HepG2 (cell line): Measurements from ENCODE around the gene CXXC5. TPM values are rescaled to one million over a fixed set of nuclear protein-coding genes. Genes with fewer than 3 reads are reported as not detected.
A peak's percentile ranks its signal among the peaks of the same experiment; 100 is the strongest.

Source experiments
- ATAC-seq: fragments of 200-7000 bp; cut with Tn5 transposase; 3 replicates; pipeline ENCODE4 v1.9.1; 2020; ENCODE audit warnings: mild to moderate bottlenecking, moderate library complexity
- BruUV-seq: library from RNA; stranded (reverse); fragments of 400-500 nt; replicated peaks from 2 replicates; lab custom pipeline; 2021; lab: Mats Ljungman, UMichigan
- CTCF ChIA-PET: fragments of 300-600 bp; formaldehyde crosslinking; extraction: SDS; loops from one replicate; lab custom pipeline; 2021; ENCODE audit warnings: low total read pairs, inconsistent platforms, low intra/inter-chr PET ratio; lab: Yijun Ruan, JAX
- POLR2A ChIA-PET: fragments of 350-600 bp; sonication (Branson Sonifier 250); formaldehyde crosslinking; loops from one replicate; lab custom pipeline; 2020; ENCODE audit warnings: antibody characterized with exemption, inconsistent platforms; lab: Yijun Ruan, JAX
- DNase-seq: peaks from one replicate; pipeline ENCODE4 v3.0.0-alpha.2; 2015; ENCODE audit warnings: low spot score
- FAIRE-seq: peaks from 3 replicates; lab custom pipeline; 2011; peaks lifted over from hg19 to GRCh38; lab: Jason Lieb, UNC
- H2AFZ ChIP-seq: one replicate; pipeline ENCODE4 v1.6.1; 2011; ENCODE audit warnings: low read length, inconsistent platforms
- H3K27ac ChIP-seq: fragments of 300-600 bp; 3 replicates; pipeline ENCODE4 v1.8.0; 2011; ENCODE audit warnings: mixed run types, mild to moderate bottlenecking, mixed read lengths, low read length, inconsistent platforms; ENCODE audit not compliant: insufficient read depth; ENCODE audit errors: extremely low read length
- H3K27me3 ChIP-seq, 2 experiments: fragments of 200-600 bp in 1 of 2; 2 replicates in 1 of 2; 3 replicates in 1 of 2; pipeline versions ENCODE4 v1.6.0 to v1.8.0; 2011; ENCODE audit warnings: low read length in 2 of 2, mild to moderate bottlenecking in 2 of 2, moderate library complexity in 2 of 2, inconsistent platforms in 1 of 2; ENCODE audit not compliant: insufficient read depth in 2 of 2, control insufficient read depth in 1 of 2
- H3K36me3 ChIP-seq, 2 experiments: fragments of 200-600 bp in 1 of 2; replicated peaks in 1 of 2; 2 replicates in 1 of 2; 3 replicates in 1 of 2; pipeline versions ENCODE4 v1.5.1 to v1.8.0; 2011; ENCODE audit warnings: low read length in 2 of 2, inconsistent platforms in 1 of 2; ENCODE audit not compliant: insufficient read depth in 2 of 2, control insufficient read depth in 1 of 2
- H3K4me1 ChIP-seq: 2 replicates; pipeline ENCODE4 v1.5.1; 2012; ENCODE audit warnings: low read length, inconsistent platforms; ENCODE audit not compliant: insufficient read depth
- H3K4me2 ChIP-seq: 2 replicates; pipeline ENCODE4 v1.6.0; 2011; ENCODE audit warnings: low read depth, low read length, inconsistent platforms
- H3K4me3 ChIP-seq, 3 experiments: fragments of 200-600 bp in 1 of 3; sonication (generic), shearing (Covaris generic) in 1 of 3; replicated peaks in 1 of 3; 2 replicates each; pipeline ENCODE4 v1.5.1; 2011 to 2016; ENCODE audit warnings: low read length in 3 of 3, inconsistent platforms in 2 of 3, low read depth in 2 of 3, mild to moderate bottlenecking in 2 of 3, control low read depth in 1 of 3, mixed read lengths in 1 of 3; ENCODE audit not compliant: insufficient read depth in 1 of 3
- H3K79me2 ChIP-seq: one replicate; pipeline ENCODE4 v1.6.1; 2011; ENCODE audit warnings: low read length, inconsistent platforms; ENCODE audit not compliant: insufficient read depth
- H3K9ac ChIP-seq: 2 replicates; pipeline ENCODE4 v1.6.0; 2011; ENCODE audit warnings: mild to moderate bottlenecking, low read depth, low read length, inconsistent platforms; ENCODE audit not compliant: insufficient read depth
- H3K9me3 ChIP-seq: 2 replicates; pipeline ENCODE4 v1.5.1; 2012; ENCODE audit warnings: mild to moderate bottlenecking, low read length
- H4K20me1 ChIP-seq: 2 replicates; pipeline ENCODE4 v1.6.0; 2011; ENCODE audit warnings: inconsistent platforms, mild to moderate bottlenecking, low read length, moderate library complexity; ENCODE audit not compliant: insufficient read depth
- ATM ChIP-seq: fragments of 450-650 bp; IDR thresholded peaks from 2 replicates; pipeline ENCODE4 v1.7.1; 2017; ENCODE audit warnings: mild to moderate bottlenecking, borderline replicate concordance
- HNRNPL ChIP-seq: fragments of 200-400 bp; formaldehyde crosslinking; IDR thresholded peaks from 2 replicates; pipeline ENCODE4 v1.6.1; 2017; ENCODE audit warnings: mild to moderate bottlenecking, low read depth, low read length
- JUNB ChIP-seq: sonication (generic); formaldehyde crosslinking; IDR thresholded peaks from 2 replicates; pipeline ENCODE4 v1.8.0; 2022; ENCODE audit warnings: missing genetic modification reagents, mild to moderate bottlenecking, borderline replicate concordance
- KLF13 ChIP-seq: sonication (generic); formaldehyde crosslinking; IDR thresholded peaks from 2 replicates; pipeline ENCODE4 v1.4.0; 2020; ENCODE audit warnings: mild to moderate bottlenecking, missing genetic modification reagents
- NR2F2 ChIP-seq: IDR thresholded peaks from 2 replicates; pipeline ENCODE4 v1.6.1; 2012; ENCODE audit warnings: low read depth, inconsistent platforms, borderline replicate concordance
- PRDM10 ChIP-seq: sonication (generic); formaldehyde crosslinking; IDR thresholded peaks from 2 replicates; pipeline ENCODE4 v1.4.0; 2020; ENCODE audit warnings: low read depth, missing genetic modification reagents
- SAFB2 ChIP-seq: sonication (generic); formaldehyde crosslinking; IDR thresholded peaks from 2 replicates; pipeline ENCODE4 v1.5.1; 2020; ENCODE audit warnings: missing genetic modification reagents, low read depth, mild to moderate bottlenecking, borderline replicate concordance
- SAP130 ChIP-seq: IDR thresholded peaks from 2 replicates; pipeline ENCODE4 v1.6.1; 2016; ENCODE audit warnings: low read depth
- ZBTB33 ChIP-seq: sonication (generic); formaldehyde crosslinking; IDR thresholded peaks from 2 replicates; pipeline ENCODE4 v1.4.0; 2020; ENCODE audit warnings: missing genetic modification reagents
- ZKSCAN1 ChIP-seq: fragments of 150-350 bp; IDR thresholded peaks from 2 replicates; pipeline ENCODE4 v1.6.1; 2014; ENCODE audit warnings: low read length
- ZNF629 ChIP-seq: sonication (generic); formaldehyde crosslinking; conservative IDR thresholded peaks from 2 replicates; pipeline ENCODE4 v1.5.0; 2020; ENCODE audit warnings: missing genetic modification reagents
- WGBS: methylation state at CpG from one replicate; pipeline ENCODE4 v1.1.6; 2017; ENCODE audit warnings: low lambda C conversion rate; 5-methylcytosine and 5-hydroxymethylcytosine counted together
- in situ Hi-C: cut with HindIII; loops from 2 replicates; pipeline ENCODE4 v1.10.0; 2017; ENCODE audit warnings: low pct_unique_long_range_greater_than_20kb; ENCODE audit not compliant: extremely low pct_ligation_motif_present
- intact Hi-C: fragments of 100-400 bp; cut with micrococcal nuclease; formaldehyde crosslinking; loops from one replicate; pipeline ENCODE4 v1.10.0; 2022; ENCODE audit not compliant: unreplicated experiment
- polyA plus RNA-seq, 8 experiments: library from polyadenylated mRNA; depleted of rRNA in 3 of 8; stranded (reverse) in 7 of 8; unstranded in 1 of 8; fragments of >200 nt; fragmentation: Illumina TruSeq in 4 of 8; extraction: Trizol in 4 of 8; gene quantifications; 2 replicates each; pipeline versions ENCODE4 v1.2.1 to v1.2.3, GENCODE V29; 2011 to 2016; ENCODE audit warnings: low read depth in 4 of 8, missing spikeins in 1 of 8, mixed read lengths in 1 of 8; ENCODE audit not compliant: insufficient read depth in 1 of 8
- total RNA-seq, 5 experiments: library from RNA; depleted of rRNA; stranded (reverse); fragments of >200 nt; fragmentation: Illumina TruSeq; extraction: Trizol; gene quantifications; 2 replicates each; pipeline ENCODE4 v1.2.3, GENCODE V29; 2016; ENCODE audit warnings: low read depth in 1 of 5

CXXC5 gene
- total and polyA plus RNA-seq, 2 of the 13 experiments (the other 11 are each of a cell fraction or from before 2014, with no cell fraction given): 32.3 to 33.0 TPM

- peak overlapping the region; percentile 18; the same call in 1 of the 2 replicates for H3K4me2 ChIP-seq
- DNase-seq: no peak
- FAIRE-seq: no peak
- POLR2A ChIA-PET: interaction anchor here (1.3 kb wide), 1 partner anchor 42 kb away, joined by 3 read pairs; no protein-coding TSS in a partner anchor
- intact Hi-C loops (no loop called here), in situ Hi-C loops (no loop called here)
- peaks cover 11 to 16% of the 10 kb centered on the region in 2 experiments; a peak in 4 of 5 replicates for H3K36me3 ChIP-seq
- TF ChIP-seq HNRNPL (0 out of 2 replicates have a peak, but pooled peaks have one; percentile 39), ZKSCAN1 (no peak), SAFB2 (CRISPR knock-in tag) (no peak), ATM (no peak)
- H3K27me3 ChIP-seq: no peaks in the 10 kb centered on the region
- no peak overlapping the region for H3K27ac ChIP-seq
- BruUV-seq: no TSS peak
- WGBS: 98% methylated on average over 4 of the region's 14 CpGs
- CTCF ChIA-PET: no interaction called here
- peaks cover 78% of the 10 kb centered on the region for H4K20me1 ChIP-seq
- H3K9ac ChIP-seq: no peak overlapping the region
- H3K4me3 ChIP-seq: no peak overlapping the region
- ATAC-seq: no peak
- no peak overlapping the region for H2AFZ ChIP-seq
- H3K79me2 ChIP-seq: peaks cover 94% of the 10 kb centered on the region
- peaks cover 86% of the 10 kb centered on the region for H3K4me1 ChIP-seq
- no peaks in the 10 kb centered on the region for H3K9me3 ChIP-seq
Measured at GRCh38 chr5:139658501-139658927, 10.4 kb downstream of the CXXC5 start.

GRCh38 chr5:139658928-139659667 is 10.9 kb downstream of the CXXC5 start:
- Histone ChIP-seq H3K36me3 (peaks cover 11 to 19% of the 10 kb centered on the region in 2 experiments; a peak in 4 of 5 replicates), H3K9ac (no peak overlapping the region), H3K27me3 (no peaks in the 10 kb centered on the region), H4K20me1 (peaks cover 77% of the 10 kb centered on the region), H3K79me2 (peaks cover 94% of the 10 kb centered on the region), H3K4me3 (no peak overlapping the region), H3K4me1 (peaks cover 84% of the 10 kb centered on the region), H3K9me3 (no peaks in the 10 kb centered on the region), H2AFZ (no peak overlapping the region), H3K27ac (no peak overlapping the region), H3K4me2 (peak overlapping the region; percentile 18; the same call in 1 of the 2 replicates)
- 79% methylated on average over 3 of the region's 15 CpGs for WGBS
- ChIA-PET CTCF (no interaction called here), POLR2A (interaction anchor here (1.3 kb wide), 1 partner anchor 42 kb away, joined by 3 read pairs; no protein-coding TSS in a partner anchor)
- in situ Hi-C loops (no loop called here), intact Hi-C loops (no loop called here)
- no peak for FAIRE-seq
- no peak for DNase-seq
- no TSS peak for BruUV-seq
- no peak for ATAC-seq
- no peak for TF ChIP-seq KLF13 (CRISPR knock-in tag)
- TF ChIP-seq PRDM10 (CRISPR knock-in tag): no peak
- TF ChIP-seq ZNF629: peak; percentile 73
- peak; percentile 87 for TF ChIP-seq ZBTB33
- no peak for TF ChIP-seq JUNB (CRISPR knock-in tag)
- no peak for TF ChIP-seq NR2F2
- peak; percentile 27; the same call in 1 of the 2 replicates for TF ChIP-seq SAP130 (CRISPR knock-in tag)
